Measurements from ENCODE around the gene PRDM13.
A peak's percentile ranks its signal among the peaks of the same experiment; 100 is the strongest.
"Not testable (repeated sequence)": the region's sequence is repeated elsewhere in the genome, so short reads cannot be mapped to it uniquely, and the experiment has no call there.

PRDM13 gene

GRCh38 chr6:99590728-99591672 lies 15.6 kb upstream of the PRDM13 start:
- no peak for TF ChIP-seq CTCF (IDR thresholded peaks at IDR 0.05; ENCODE audit: extremely low read depth, insufficient read depth, missing control alignments)
- no peak for DNase-seq (ENCODE audit: low spot score)
- in situ Hi-C loops (cut with MboI; ENCODE audit: low pct_unique_long_range_greater_than_20kb, low sequenced_read_pairs, unreplicated experiment), result no loop called here

- TF ChIP-seq CTCF (IDR thresholded peaks at IDR 0.05; ENCODE audit: extremely low read depth, insufficient read depth, missing control alignments), result no peak
- in situ Hi-C loops (cut with MboI; ENCODE audit: low pct_unique_long_range_greater_than_20kb, low sequenced_read_pairs, unreplicated experiment), result no loop called here
- DNase-seq (ENCODE audit: low spot score), result no peak
Observed at GRCh38 chr6:99591673-99592364, 14.8 kb upstream of the PRDM13 start.

GRCh38 chr6:99592900-99593299 lies 13.7 kb upstream of the PRDM13 start:
- no peak for TF ChIP-seq CTCF (IDR thresholded peaks at IDR 0.05; ENCODE audit: extremely low read depth, insufficient read depth, missing control alignments)
- no peak for DNase-seq (ENCODE audit: low spot score)
- in situ Hi-C loops (cut with MboI; ENCODE audit: low pct_unique_long_range_greater_than_20kb, low sequenced_read_pairs, unreplicated experiment), result no loop called here

GRCh38 chr6:99594696-99595095 lies 11.9 kb upstream of the PRDM13 start:
- in situ Hi-C loops (cut with MboI; ENCODE audit: low pct_unique_long_range_greater_than_20kb, low sequenced_read_pairs, unreplicated experiment); DNase-seq (ENCODE audit: low spot score): not testable (repeated sequence)

- no peak for TF ChIP-seq CTCF (IDR thresholded peaks at IDR 0.05; ENCODE audit: extremely low read depth, insufficient read depth, missing control alignments)
- no peak for DNase-seq (ENCODE audit: low spot score)
- in situ Hi-C loops (cut with MboI; ENCODE audit: low pct_unique_long_range_greater_than_20kb, low sequenced_read_pairs, unreplicated experiment), result loop anchor here (25.0 kb wide), 1 partner anchor 765 kb away; the partner anchor contains the start of gene POU3F2
Observed at GRCh38 chr6:99602520-99603420, 3.9 kb upstream of the PRDM13 start.

- TF ChIP-seq CTCF (IDR thresholded peaks at IDR 0.05; ENCODE audit: extremely low read depth, insufficient read depth, missing control alignments), result no peak
- DNase-seq (ENCODE audit: low spot score), result peak; percentile 58
- in situ Hi-C loops (cut with MboI; ENCODE audit: low pct_unique_long_range_greater_than_20kb, low sequenced_read_pairs, unreplicated experiment), result loop anchor here (25.0 kb wide), 1 partner anchor 766 kb away; the partner anchor contains the start of gene POU3F2
Observed at GRCh38 chr6:99603421-99604165, 3.0 kb upstream of the PRDM13 start.
